Renal cortical epithelial cell (primary cell): ENCODE results near the gene VWA7. TPM values are rescaled to one million over a fixed set of nuclear protein-coding genes. Genes with fewer than 3 reads are reported as not detected.
"Not testable (repeated sequence)": the region's sequence is repeated elsewhere in the genome, so short reads cannot be mapped to it uniquely, and the experiment has no call there.

Experiments
- DNase-seq: peaks from one replicate; pipeline ENCODE4 v3.0.0-alpha.2; 2011; ENCODE audit warnings: low read depth
- total RNA-seq: library from RNA; depleted of rRNA; stranded (reverse); fragments of >200 nt; gene quantifications from 2 replicates; pipeline ENCODE4 v1.2.3, GENCODE V29; 2014

VWA7 gene
- total RNA-seq: 2.6 and 8.5 TPM in 2 replicates

GRCh38 chr6:31776989-31777666 is at the start of gene VWA7:
Gene VWA7, minus strand, starts transcription at chr6:31777328. Its CDS starts 549 bp downstream, at chr6:31776779.
- DNase-seq: peak; percentile 95

GRCh38 chr6:31826793-31827285 is 49.7 kb upstream of the VWA7 start:
- no peak for DNase-seq

GRCh38 chr6:31825553-31825952 is 48.4 kb upstream of the VWA7 start:
- DNase-seq: no peak

GRCh38 chr6:31823592-31824196 is 46.6 kb upstream of the VWA7 start:
- not testable (repeated sequence) for DNase-seq

GRCh38 chr6:31822036-31822821 is 45.1 kb upstream of the VWA7 start:
- DNase-seq: peak; percentile 73

- DNase-seq: no peak
Measured at GRCh38 chr6:31821301-31822035, 44.3 kb upstream of the VWA7 start.

- DNase-seq: not testable (repeated sequence)
Measured at GRCh38 chr6:31820399-31820798, 43.3 kb upstream of the VWA7 start.

GRCh38 chr6:31819871-31820299 is 42.8 kb upstream of the VWA7 start:
- no peak for DNase-seq

- not testable (repeated sequence) for DNase-seq
Measured at GRCh38 chr6:31817929-31818511, 40.9 kb upstream of the VWA7 start.

GRCh38 chr6:31817133-31817928 is 40.2 kb upstream of the VWA7 start:
- DNase-seq: peak; percentile 43

GRCh38 chr6:31815025-31815838 is 38.1 kb upstream of the VWA7 start, which contains the start of the genes HSPA1A and HSPA1L:
Gene HSPA1A, plus strand, starts transcription at chr6:31815543. Its CDS starts 214 bp downstream, at chr6:31815757.
Gene HSPA1L, minus strand, starts transcription at chr6:31815283. Its CDS starts 3,311 bp downstream, at chr6:31811972.
- peak; percentile 88 for DNase-seq

- peak; percentile 99 for DNase-seq
Measured at GRCh38 chr6:31814677-31815024, 37.5 kb upstream of the VWA7 start.

GRCh38 chr6:31813465-31813849 is 36.3 kb upstream of the VWA7 start:
- DNase-seq: no peak

- no peak for DNase-seq
Measured at GRCh38 chr6:31811645-31812044, 34.5 kb upstream of the VWA7 start.

- DNase-seq: not testable (repeated sequence)
Measured at GRCh38 chr6:31808599-31808998, 31.5 kb upstream of the VWA7 start.

GRCh38 chr6:31806470-31807272 is 29.5 kb upstream of the VWA7 start, which contains the start of gene LSM2:
Gene LSM2, minus strand, starts transcription at chr6:31806966. Its CDS starts 209 bp downstream, at chr6:31806757.
- DNase-seq: peak; percentile 90

- no peak for DNase-seq
Measured at GRCh38 chr6:31805939-31806469, 28.9 kb upstream of the VWA7 start.
